Stimulated activated naive CD4-positive, alpha-beta T cell (primary cell): Measurements from ENCODE around the gene RPS5.
"Not testable (repeated sequence)": the region's sequence is repeated elsewhere in the genome, so short reads cannot be mapped to it uniquely, and the experiment has no call there.

Experiments
- DNase-seq, 6 experiments: peaks; one replicate each; lab custom pipeline; 2025; lab: John Stamatoyannopoulos, UW

RPS5 gene

GRCh38 chr19:58356766-58357480 is 30.1 kb upstream of the RPS5 start:
- DNase-seq, result peak in 1 of 6 experiments; percentile 34

- DNase-seq, result no peak
Observed at GRCh38 chr19:58357481-58358145, 29.5 kb upstream of the RPS5 start.

- DNase-seq, result peak in 4 of 6 experiments; percentile 13 to 38 (median 30)
Observed at GRCh38 chr19:58361900-58362271, 25.2 kb upstream of the RPS5 start.

GRCh38 chr19:58362272-58362994 is 24.6 kb upstream of the RPS5 start, which contains the start of gene ZNF497:
TSS of gene ZNF497 (minus strand) at chr19:58362751. CDS start at chr19:58357635, 5,116 bp downstream.
- DNase-seq, result peak; percentile 90 to 95 (median 94)

- no peak for DNase-seq
Observed at GRCh38 chr19:58364146-58364545, 22.9 kb upstream of the RPS5 start.

GRCh38 chr19:58366585-58367430 is 20.3 kb upstream of the RPS5 start:
- no peak for DNase-seq

GRCh38 chr19:58367698-58368454 is 19.2 kb upstream of the RPS5 start:
- no peak for DNase-seq

- no peak for DNase-seq
Observed at GRCh38 chr19:58368561-58369360, 18.3 kb upstream of the RPS5 start.

- DNase-seq, result no peak
Observed at GRCh38 chr19:58372311-58373133, 14.5 kb upstream of the RPS5 start.

- DNase-seq, result no peak
Observed at GRCh38 chr19:58374200-58374599, 12.9 kb upstream of the RPS5 start.

- DNase-seq, result not testable (repeated sequence)
Observed at GRCh38 chr19:58376724-58377123, 10.3 kb upstream of the RPS5 start.

GRCh38 chr19:58379246-58379645 is 7.8 kb upstream of the RPS5 start:
- no peak for DNase-seq

GRCh38 chr19:58380037-58380661 is 6.9 kb upstream of the RPS5 start:
- peak in 1 of 6 experiments; percentile 40 for DNase-seq

- peak; percentile 92 to 99 (median 98) for DNase-seq
Observed at GRCh38 chr19:58380662-58381459, 6.2 kb upstream of the RPS5 start, which contains the start of gene ZNF837. TSS of gene ZNF837 (minus strand) at chr19:58381030. CDS start at chr19:58369332, 11,698 bp downstream.

GRCh38 chr19:58381460-58382212 is 5.4 kb upstream of the RPS5 start:
- no peak for DNase-seq

GRCh38 chr19:58382997-58383603 is 4.0 kb upstream of the RPS5 start:
- DNase-seq, result no peak
